HFF-Myc (cell line): ENCODE results near the gene OPHN1.

ENCODE experiments used
- DNase-seq: peaks from one replicate; pipeline ENCODE4 v3.0.0-alpha.2; 2011; ENCODE audit warnings: low read depth; ENCODE audit errors: extremely low read depth
- H3K4me3 ChIP-seq: replicated peaks from 2 replicates; pipeline ENCODE4 v1.5.1; 2011; ENCODE audit warnings: low read depth, mild to moderate bottlenecking, control low read depth, low read length
- CTCF ChIP-seq: IDR thresholded peaks from 2 replicates; pipeline ENCODE4 v1.5.1; 2012; ENCODE audit warnings: mild to moderate bottlenecking, low read depth, low read length, control low read depth; ENCODE audit errors: missing control alignments

OPHN1 gene

DNA sequence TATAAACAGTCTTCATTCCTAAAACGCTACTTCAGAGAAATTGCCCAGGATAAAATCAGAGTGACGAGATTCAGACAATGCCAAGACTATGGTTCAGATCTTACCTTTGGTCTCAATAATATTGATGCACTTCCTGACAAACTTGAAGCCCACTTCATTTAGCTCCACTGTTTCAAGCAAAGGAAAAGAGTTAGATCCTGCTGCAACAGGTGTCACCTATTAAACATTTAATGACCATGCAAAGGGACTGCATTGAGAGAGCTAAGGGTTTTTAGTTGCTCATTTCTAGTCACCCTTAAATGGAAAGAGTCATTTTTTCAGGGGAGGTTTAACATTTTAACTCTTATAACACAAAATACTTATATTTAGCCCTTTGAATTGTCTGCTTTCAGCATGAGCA lies 239.5 kb downstream of the OPHN1 start:
- no peak for TF ChIP-seq CTCF
- H3K4me3 ChIP-seq, result no peak overlapping the region
- no peak for DNase-seq

- no peak for TF ChIP-seq CTCF
- H3K4me3 ChIP-seq, result no peak overlapping the region
- no peak for DNase-seq
Measured at GRCh38 chrX:68193234-68193633, 240.1 kb downstream of the OPHN1 start.

GRCh38 chrX:68190799-68191198 lies 242.5 kb downstream of the OPHN1 start:
- no peak for DNase-seq
- TF ChIP-seq CTCF, result no peak
- no peak overlapping the region for H3K4me3 ChIP-seq

- no peak overlapping the region for H3K4me3 ChIP-seq
- TF ChIP-seq CTCF, result no peak
- no peak for DNase-seq
Measured at GRCh38 chrX:68186552-68187262, 246.6 kb downstream of the OPHN1 start.

DNA sequence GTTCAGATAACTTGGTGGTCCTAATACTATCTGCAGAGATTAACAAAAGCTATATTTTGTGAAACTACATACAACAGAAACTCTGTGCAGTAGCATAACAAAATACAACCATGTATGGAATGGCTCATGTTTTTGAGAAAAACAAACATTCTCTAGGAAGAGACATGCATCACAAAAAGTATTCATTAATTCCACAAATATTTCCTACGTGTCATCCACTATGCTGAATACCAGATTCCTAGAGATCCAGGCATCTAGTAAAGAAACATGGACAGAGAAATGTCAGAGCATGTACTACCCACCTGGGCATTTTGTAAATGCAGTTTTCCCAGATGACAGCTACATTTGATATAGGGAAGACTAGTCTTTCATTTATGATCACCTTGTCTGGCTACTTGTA lies 248.1 kb downstream of the OPHN1 start:
- no peak overlapping the region for H3K4me3 ChIP-seq
- no peak for DNase-seq
- TF ChIP-seq CTCF, result no peak

DNA sequence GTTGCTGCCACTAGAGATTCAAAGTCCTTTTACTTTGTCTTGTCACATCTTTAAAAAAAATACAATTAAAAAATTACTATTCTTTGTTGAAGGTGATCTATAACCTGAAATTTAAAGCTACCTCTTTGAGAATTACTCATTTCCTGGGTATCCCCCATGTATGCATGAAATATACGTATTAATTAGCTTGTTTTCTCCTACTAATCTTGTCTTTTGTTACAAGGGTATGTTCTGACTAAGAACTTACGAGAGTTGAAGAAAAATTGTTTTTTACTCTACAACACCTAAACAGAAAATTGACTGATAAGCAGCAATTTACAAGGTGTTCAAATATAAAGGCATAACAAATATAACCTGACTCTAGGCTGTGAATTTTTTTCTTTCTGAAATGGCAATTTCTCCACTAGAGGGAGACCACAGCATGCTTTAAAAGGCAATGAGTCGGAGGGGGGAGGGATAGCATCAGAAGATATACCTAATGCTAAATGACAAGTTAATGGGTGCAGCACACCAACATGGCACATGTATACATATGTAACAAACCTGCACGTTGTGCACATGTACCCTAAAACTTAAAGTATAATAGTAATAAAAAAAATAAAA lies 249.6 kb downstream of the OPHN1 start:
- no peak for DNase-seq
- H3K4me3 ChIP-seq, result no peak overlapping the region
- TF ChIP-seq CTCF, result peak; percentile 30
